ENCODE results near the gene ZNF217. TPM values are rescaled to one million over a fixed set of nuclear protein-coding genes. Genes with fewer than 3 reads are reported as not detected.
"Not testable (repeated sequence)": the region's sequence is repeated elsewhere in the genome, so short reads cannot be mapped to it uniquely, and the experiment has no call there.

ZNF217 gene
- total and polyA plus RNA-seq, 2 donors (not counting 3 experiments of a cell fraction or from before 2014, with no cell fraction given) = 5.8 to 31.7 TPM

- CTCF ChIA-PET = interaction anchor here (0.9 kb wide), 1 partner anchor 319 kb away, joined by 4 read pairs; no protein-coding TSS in a partner anchor
- TF ChIP-seq MYC (IDR thresholded peaks at IDR 0.05; ENCODE audit: low read depth, low read length) (no peak), GATA2 (IDR thresholded peaks at IDR 0.05; ENCODE audit: insufficient read depth, insufficient read length, low read depth, low read length) (no peak), FOS (IDR thresholded peaks at IDR 0.05; ENCODE audit: borderline replicate concordance, insufficient read depth, low read length) (no peak), JUN (IDR thresholded peaks at IDR 0.05; ENCODE audit: borderline replicate concordance, insufficient read depth, insufficient read length, low read depth) (no peak), POLR2AphosphoS5 (IDR thresholded peaks at IDR 0.05; ENCODE audit: insufficient read depth, low read depth, low read length) (no peak), EZH2 (IDR thresholded peaks at IDR 0.05; ENCODE audit: borderline replicate concordance, low read depth, low read length, severe bottlenecking) (no peak), POLR2A (IDR thresholded peaks at IDR 0.05; ENCODE audit: low read depth, low read length) (no peak)
- TF ChIP-seq, protein P1, sequence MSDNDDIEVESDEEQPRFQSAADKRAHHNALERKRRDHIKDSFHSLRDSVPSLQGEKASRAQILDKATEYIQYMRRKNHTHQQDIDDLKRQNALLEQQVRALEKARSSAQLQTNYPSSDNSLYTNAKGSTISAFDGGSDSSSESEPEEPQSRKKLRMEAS (IDR thresholded peaks at IDR 0.05; ENCODE audit: insufficient read depth, insufficient read length) = no peak
- TF ChIP-seq, protein P2, sequence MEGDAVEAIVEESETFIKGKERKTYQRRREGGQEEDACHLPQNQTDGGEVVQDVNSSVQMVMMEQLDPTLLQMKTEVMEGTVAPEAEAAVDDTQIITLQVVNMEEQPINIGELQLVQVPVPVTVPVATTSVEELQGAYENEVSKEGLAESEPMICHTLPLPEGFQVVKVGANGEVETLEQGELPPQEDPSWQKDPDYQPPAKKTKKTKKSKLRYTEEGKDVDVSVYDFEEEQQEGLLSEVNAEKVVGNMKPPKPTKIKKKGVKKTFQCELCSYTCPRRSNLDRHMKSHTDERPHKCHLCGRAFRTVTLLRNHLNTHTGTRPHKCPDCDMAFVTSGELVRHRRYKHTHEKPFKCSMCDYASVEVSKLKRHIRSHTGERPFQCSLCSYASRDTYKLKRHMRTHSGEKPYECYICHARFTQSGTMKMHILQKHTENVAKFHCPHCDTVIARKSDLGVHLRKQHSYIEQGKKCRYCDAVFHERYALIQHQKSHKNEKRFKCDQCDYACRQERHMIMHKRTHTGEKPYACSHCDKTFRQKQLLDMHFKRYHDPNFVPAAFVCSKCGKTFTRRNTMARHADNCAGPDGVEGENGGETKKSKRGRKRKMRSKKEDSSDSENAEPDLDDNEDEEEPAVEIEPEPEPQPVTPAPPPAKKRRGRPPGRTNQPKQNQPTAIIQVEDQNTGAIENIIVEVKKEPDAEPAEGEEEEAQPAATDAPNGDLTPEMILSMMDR (IDR thresholded peaks at IDR 0.05; ENCODE audit: extremely low read depth in 1 of 2, insufficient read depth in 1 of 2, low read depth in 1 of 2, low read length in 2 of 2) = no peak
Measured at GRCh38 chr20:53597030-53597482, 3.4 kb upstream of the ZNF217 start.

GRCh38 chr20:53596189-53597001 lies 2.8 kb upstream of the ZNF217 start:
- BruUV-seq (replicated peaks); H3K27me3 ChIP-seq (ENCODE audit: control insufficient read depth in 2 of 2, insufficient read depth in 2 of 2, low read length in 2 of 2); POLR2A ChIA-PET; H3K9me3 ChIP-seq (replicated peaks; ENCODE audit: control insufficient read depth, insufficient read depth, low read length); H3K4me3 ChIP-seq (replicated peaks in 1 of 3; ENCODE audit: insufficient read depth in 1 of 3, low read depth in 1 of 3, low read length in 3 of 3); H3K36me3 ChIP-seq (ENCODE audit: control insufficient read depth in 2 of 2, extremely low read depth in 1 of 2, insufficient read depth in 2 of 2, low read length in 2 of 2); H3K27ac ChIP-seq (ENCODE audit: insufficient read depth, low read depth, low read length); H3K9me1 ChIP-seq (replicated peaks; ENCODE audit: control insufficient read depth, extremely low read depth, insufficient read depth, low read length); H3K9ac ChIP-seq (replicated peaks; ENCODE audit: extremely low read depth, insufficient read depth, low read length); H4K20me1 ChIP-seq (replicated peaks; ENCODE audit: control insufficient read depth, extremely low read depth, insufficient read depth, low read length): not testable (repeated sequence)
- peak overlapping the region; percentile 42 for H2AFZ ChIP-seq (ENCODE audit: low read depth, low read length)
- peak overlapping the region; percentile 21 for H3K4me2 ChIP-seq (ENCODE audit: insufficient read depth, low read length)
- dilution Hi-C loops (cut with MboI; ENCODE audit: extremely low pct_ligation_motif_present, low sequenced_read_pairs) (loop anchor here (25.0 kb wide), 1 partner anchor 341 kb away; no protein-coding TSS in a partner anchor), intact Hi-C loops (cut with micrococcal nuclease) (loop anchor here (1.0 kb wide), 2 partner anchors 10 to 13 kb away; no protein-coding TSS in a partner anchor)
- H3K4me1 ChIP-seq (ENCODE audit: control insufficient read depth, extremely low read depth, insufficient read depth, low read length) = peaks cover 26% of the 10 kb centered on the region
- CTCF ChIA-PET = interaction anchor here (0.9 kb wide), 1 partner anchor 319 kb away, joined by 4 read pairs; no protein-coding TSS in a partner anchor
- peaks cover 19% of the 10 kb centered on the region for H3K79me2 ChIP-seq (ENCODE audit: control insufficient read depth, insufficient read depth, low read length)
- FAIRE-seq = peak; percentile 35
- DNase-seq (ENCODE audit: low read depth, low spot score) = peak; percentile 36

More at GRCh38 chr20:53597030-53597482, 3.4 kb upstream of the ZNF217 start:
- H3K4me2 ChIP-seq (ENCODE audit: insufficient read depth, low read length) = no peak overlapping the region
- H3K27me3 ChIP-seq (ENCODE audit: control insufficient read depth in 2 of 2, insufficient read depth in 2 of 2, low read length in 2 of 2) = no peaks in the 10 kb centered on the region
- H3K27ac ChIP-seq (ENCODE audit: insufficient read depth, low read depth, low read length) = no peak overlapping the region
- no peaks in the 10 kb centered on the region for H3K36me3 ChIP-seq (ENCODE audit: control insufficient read depth in 2 of 2, extremely low read depth in 1 of 2, insufficient read depth in 2 of 2, low read length in 2 of 2)
- H3K4me1 ChIP-seq (ENCODE audit: control insufficient read depth, extremely low read depth, insufficient read depth, low read length) = peaks cover 24% of the 10 kb centered on the region
- H3K9ac ChIP-seq (replicated peaks; ENCODE audit: extremely low read depth, insufficient read depth, low read length) = no peak overlapping the region
- H3K9me3 ChIP-seq (replicated peaks; ENCODE audit: control insufficient read depth, insufficient read depth, low read length) = no peaks in the 10 kb centered on the region
- no peaks in the 10 kb centered on the region for H3K9me1 ChIP-seq (replicated peaks; ENCODE audit: control insufficient read depth, extremely low read depth, insufficient read depth, low read length)
- FAIRE-seq (peak; percentile 44), DNase-seq (ENCODE audit: low read depth, low spot score) (no peak)
- H3K4me3 ChIP-seq (replicated peaks in 1 of 3; ENCODE audit: insufficient read depth in 1 of 3, low read depth in 1 of 3, low read length in 3 of 3) = no peak overlapping the region
- POLR2A ChIA-PET = interaction anchor here (0.7 kb wide), 1 partner anchor 305 kb away, joined by 5 read pairs; no protein-coding TSS in a partner anchor
- no peak overlapping the region for H2AFZ ChIP-seq (ENCODE audit: low read depth, low read length)
- intact Hi-C loops (cut with micrococcal nuclease) (loop anchor here (1.0 kb wide), 1 partner anchor 9 kb away; no protein-coding TSS in a partner anchor), dilution Hi-C loops (cut with MboI; ENCODE audit: extremely low pct_ligation_motif_present, low sequenced_read_pairs) (loop anchor here (25.0 kb wide), 1 partner anchor 340 kb away; no protein-coding TSS in a partner anchor)
- BruUV-seq (replicated peaks) = no TSS peak
- H4K20me1 ChIP-seq (replicated peaks; ENCODE audit: control insufficient read depth, extremely low read depth, insufficient read depth, low read length) = no peaks in the 10 kb centered on the region
- H3K79me2 ChIP-seq (ENCODE audit: control insufficient read depth, insufficient read depth, low read length) = peaks cover 12% of the 10 kb centered on the region

All from endothelial cell of umbilical vein (primary cell).